GM21786 (cell line): ENCODE data around the gene LIFR.

ENCODE experiments used
- ATAC-seq: cut with Tn5 transposase; IDR thresholded peaks from one replicate; pipeline ENCODE4 v1.9.1; 2021; ENCODE audit not compliant: unreplicated experiment

Gene LIFR

GRCh38 chr5:38445374-38446028 lies 110.9 kb downstream of the LIFR start:
- ATAC-seq: no peak

- ATAC-seq: no peak
Measured at GRCh38 chr5:38443390-38443789, 113.1 kb downstream of the LIFR start.

DNA sequence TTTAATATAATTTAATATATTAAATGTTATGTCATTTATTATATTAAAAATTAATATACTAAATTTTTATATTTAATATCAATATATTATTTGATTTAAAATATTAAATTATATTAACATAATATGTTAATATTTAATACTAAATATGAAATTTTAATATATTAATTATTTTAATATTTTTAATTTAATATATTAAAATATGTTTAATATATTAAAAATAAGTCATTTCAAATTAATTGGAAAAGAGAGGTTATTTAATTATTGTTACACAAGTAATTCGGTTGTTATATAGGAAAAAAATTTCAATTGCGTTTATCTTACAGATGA lies 114.2 kb downstream of the LIFR start:
- no peak for ATAC-seq

DNA sequence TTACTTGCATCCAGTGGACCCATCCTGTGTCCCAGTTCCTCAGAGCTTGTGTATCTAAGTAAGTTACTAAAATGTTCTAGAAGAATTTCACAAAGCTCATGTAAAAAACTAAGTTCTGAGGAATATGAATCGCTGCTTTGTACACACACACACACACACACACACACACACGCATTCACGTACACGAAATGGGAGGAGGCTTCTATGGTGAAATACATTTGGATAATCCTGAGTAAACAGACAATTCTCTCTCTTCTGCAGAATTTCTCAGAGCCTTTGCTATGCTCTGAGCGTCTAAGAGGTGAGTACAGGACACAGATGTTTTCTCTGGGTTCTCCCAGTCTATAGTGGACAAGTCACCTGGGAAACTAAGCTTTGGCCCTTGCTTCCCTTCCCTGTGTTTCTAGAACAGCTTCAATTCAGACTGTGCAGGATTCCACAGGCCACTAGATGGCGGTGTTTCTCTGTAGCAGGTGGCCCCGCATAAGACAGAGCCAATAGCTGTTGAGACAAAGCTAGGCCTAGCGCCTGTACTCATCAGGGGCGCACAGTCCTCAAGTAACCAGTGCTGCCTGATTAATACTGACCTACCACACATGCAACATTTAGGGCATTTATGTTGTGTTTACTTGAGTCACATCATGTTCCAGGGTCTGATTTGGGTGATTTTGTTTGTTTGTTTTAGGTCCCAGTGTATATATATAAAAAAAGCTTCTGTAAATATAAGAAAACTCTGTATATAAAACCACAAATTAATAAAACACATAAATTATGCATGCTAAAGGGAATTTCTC lies 114.8 kb downstream of the LIFR start:
- ATAC-seq: peak; percentile 99

- ATAC-seq: no peak
Measured at GRCh38 chr5:38438757-38439156, 117.7 kb downstream of the LIFR start.

DNA sequence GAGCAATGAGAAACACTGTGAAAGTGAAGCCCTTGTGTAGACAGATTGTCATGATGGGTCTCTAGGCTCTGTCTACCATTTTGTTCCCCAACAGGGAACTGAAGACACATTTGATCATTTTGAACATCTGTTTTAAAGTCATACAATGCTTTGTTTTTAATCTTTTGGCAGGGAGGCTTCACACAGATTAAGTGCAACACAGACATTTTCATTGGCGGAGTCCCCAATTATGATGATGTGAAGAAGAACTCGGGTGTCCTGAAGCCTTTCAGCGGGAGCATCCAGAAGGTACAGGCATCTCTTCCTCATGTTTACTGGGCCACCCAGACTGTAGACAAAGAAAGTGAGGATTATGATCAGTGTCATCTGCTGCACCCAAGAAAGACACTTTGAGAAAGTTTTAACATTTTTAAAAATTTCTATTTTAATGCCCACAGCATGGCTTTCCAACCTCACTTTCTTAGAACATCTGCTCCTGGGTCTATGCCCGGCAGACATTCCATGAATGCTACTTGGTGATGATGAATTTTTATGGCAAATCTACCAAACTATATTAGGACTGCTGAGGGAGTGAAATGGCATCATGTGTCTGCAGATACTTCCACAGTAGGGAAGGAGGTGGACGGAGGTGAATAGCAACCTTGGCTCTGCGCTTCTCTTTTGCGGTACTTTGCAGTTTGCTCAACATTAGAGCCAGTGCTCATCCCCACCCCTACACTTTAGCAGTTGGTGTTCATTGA lies 121.3 kb downstream of the LIFR start:
- no peak for ATAC-seq

DNA sequence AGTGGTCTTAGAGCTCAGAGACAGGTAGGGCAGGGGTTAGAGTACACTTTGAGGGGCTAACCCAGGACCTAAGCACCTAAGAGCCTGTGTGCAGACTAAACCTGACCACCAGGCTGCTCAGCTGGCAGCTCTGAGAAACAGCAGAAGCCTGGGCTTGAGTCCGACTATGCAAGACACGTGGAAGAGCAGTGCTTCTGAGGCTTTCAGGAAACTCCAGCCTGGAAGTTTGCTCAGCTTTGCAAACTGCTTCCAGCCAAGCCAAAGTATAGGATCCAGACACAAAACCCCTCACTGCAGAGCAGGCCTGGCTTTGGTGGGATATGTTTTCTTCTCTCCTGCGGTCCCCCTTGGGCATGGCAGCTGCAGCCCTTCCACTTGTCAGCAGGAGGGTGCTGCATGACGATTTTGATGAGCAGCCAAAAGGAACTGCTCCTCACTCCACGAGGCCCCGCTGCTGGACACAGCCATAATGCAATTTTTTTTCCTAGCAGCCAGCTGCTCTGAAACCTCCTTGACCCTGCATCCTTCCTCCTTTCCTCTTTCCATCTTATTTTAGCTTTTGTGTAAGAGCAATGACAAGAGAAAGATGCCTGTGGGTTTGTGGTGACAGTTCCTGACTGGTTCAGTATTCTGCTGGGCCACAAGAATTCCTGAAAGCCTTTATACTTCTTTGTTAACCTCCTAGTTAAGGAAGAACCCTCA lies 123.1 kb downstream of the LIFR start:
- no peak for ATAC-seq

- no peak for ATAC-seq
Measured at GRCh38 chr5:38431242-38431853, 125.1 kb downstream of the LIFR start.

DNA sequence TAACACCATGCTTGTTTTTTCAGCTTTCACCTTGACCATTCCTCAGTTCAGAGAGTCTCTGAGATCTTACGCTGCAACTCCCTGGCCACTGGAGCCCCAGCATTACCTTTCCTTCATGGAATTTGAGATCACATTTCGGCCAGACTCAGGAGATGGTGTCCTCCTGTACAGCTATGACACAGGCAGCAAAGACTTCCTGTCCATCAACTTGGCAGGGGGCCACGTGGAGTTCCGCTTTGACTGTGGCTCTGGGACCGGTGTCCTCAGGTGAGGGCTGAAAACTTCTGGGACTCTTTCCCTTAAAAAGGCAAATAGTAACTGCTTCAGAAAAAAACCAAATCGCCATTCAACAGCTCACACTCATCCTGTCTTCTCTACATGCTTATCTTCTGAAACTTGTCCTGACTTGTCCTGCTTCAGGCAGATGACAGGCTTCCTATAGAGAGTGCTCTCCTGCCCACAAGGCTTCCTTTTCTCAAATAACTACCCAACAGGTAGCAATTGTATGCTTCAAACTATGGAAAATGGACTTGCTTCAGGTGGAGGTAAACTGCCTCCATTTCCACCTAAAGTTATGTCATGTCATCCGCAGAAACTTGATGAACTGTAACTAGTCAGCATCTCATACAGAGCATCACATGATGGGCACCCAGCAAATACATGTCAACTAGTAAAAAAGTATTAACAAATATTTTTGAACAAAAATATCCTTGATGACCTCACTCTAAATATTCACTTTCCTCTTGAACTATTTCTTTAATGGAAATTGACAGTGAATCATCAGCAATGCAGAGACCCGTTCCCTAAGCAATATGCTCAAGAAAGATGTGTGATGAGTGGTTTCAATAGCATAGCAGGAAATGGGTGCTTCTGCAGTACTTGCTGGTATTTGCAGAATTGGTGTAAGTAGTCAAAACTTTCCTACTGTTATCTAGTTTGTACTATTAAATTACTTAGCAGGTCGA lies 129.2 kb downstream of the LIFR start:
- ATAC-seq: no peak

DNA sequence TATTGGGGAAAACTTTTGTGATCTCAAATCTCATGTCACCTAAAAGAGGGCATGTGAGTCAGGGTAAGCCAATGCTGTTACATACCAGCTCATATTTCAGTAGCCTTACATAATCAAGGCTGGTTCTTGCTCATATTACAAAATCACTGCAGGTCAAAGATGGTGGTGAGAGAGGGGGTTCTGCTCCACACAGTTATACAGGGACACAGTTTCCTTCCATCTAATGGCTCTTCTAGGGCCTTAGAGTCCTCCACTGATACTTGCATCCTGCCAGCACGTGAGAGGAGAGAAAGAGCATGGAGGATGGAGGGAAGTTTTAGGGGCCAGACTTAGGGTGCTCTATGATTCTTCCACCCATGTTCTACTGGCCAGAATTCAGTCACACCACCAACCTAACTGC lies 130.0 kb downstream of the LIFR start:
- ATAC-seq: no peak
